Liver (tissue), 3 donors: ENCODE data around the gene QSOX1.

Experiments used
- ATF3 ChIP-seq: IDR thresholded peaks from 2 replicates; pipeline ENCODE4 v1.6.1; 2016; ENCODE audit warnings: antibody characterized with exemption
- CTCF ChIP-seq: fragments of 150-350 bp; IDR thresholded peaks from 2 replicates; pipeline ENCODE4 v1.5.1; 2017; ENCODE audit warnings: improper control_type of control experiment, low read depth, low read length; ENCODE audit not compliant: missing input control
- MAX ChIP-seq: IDR thresholded peaks from 2 replicates; pipeline ENCODE4 v1.6.1; 2016; ENCODE audit warnings: antibody characterized with exemption
- RAD21 ChIP-seq, 2 donors: IDR thresholded peaks; 2 replicates each; pipeline ENCODE4 v1.6.1; 2016; ENCODE audit warnings: antibody characterized with exemption in 2 of 2, mild to moderate bottlenecking in 2 of 2
- donor health status: healthy.
- donor health status: healthy.

- TF ChIP-seq CTCF: peak; percentile 89
- no peak for TF ChIP-seq ATF3
- peak; percentile 91 to 96 for TF ChIP-seq RAD21 (IDR thresholded peaks at IDR 0.05)
- no peak for TF ChIP-seq MAX
Observed at GRCh38 chr1:180252638-180253536, 98.2 kb downstream of the QSOX1 start.
